Central memory CD4-positive, alpha-beta T cell (primary cell): ENCODE data around the gene MLYCD.
"Not testable (repeated sequence)": the region's sequence is repeated elsewhere in the genome, so short reads cannot be mapped to it uniquely, and the experiment has no call there.

Experiments used
- DNase-seq: peaks from one replicate; pipeline ENCODE4 v3.0.0; 2022

The MLYCD gene

DNA sequence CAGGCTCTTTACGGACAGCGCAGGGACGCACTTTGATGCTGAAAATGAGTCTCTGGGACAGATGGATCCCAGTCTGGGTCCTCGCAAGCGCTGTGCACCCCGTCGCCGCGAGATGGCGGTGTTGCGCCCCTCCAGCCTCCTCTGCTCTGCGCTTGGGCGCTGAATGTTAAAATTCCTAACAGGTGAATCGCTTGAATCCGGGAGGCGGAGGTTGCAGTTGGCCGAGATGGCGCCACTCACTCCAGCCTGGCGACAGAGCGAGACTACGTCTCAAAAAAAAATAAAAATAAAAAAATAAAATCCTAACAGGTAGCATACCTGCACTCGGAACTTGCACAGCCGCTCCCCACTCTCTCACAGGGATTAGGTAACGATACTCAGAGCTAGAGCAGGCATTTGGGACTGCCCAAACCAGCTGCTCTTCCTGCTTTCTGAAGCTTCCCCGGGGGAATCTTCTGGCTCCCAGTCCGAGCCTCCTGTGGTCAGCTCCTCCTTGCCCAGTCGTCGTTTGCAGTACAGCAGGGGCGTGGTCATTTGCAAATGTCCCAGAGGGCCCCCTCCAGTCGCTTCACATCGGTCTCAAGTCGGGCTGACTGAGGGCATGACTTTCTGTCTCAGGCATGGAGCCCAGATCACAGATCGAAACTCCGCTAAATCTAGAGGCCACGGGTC, 27.9 kb downstream of the MLYCD start:
- DNase-seq = peak; percentile 10

DNA sequence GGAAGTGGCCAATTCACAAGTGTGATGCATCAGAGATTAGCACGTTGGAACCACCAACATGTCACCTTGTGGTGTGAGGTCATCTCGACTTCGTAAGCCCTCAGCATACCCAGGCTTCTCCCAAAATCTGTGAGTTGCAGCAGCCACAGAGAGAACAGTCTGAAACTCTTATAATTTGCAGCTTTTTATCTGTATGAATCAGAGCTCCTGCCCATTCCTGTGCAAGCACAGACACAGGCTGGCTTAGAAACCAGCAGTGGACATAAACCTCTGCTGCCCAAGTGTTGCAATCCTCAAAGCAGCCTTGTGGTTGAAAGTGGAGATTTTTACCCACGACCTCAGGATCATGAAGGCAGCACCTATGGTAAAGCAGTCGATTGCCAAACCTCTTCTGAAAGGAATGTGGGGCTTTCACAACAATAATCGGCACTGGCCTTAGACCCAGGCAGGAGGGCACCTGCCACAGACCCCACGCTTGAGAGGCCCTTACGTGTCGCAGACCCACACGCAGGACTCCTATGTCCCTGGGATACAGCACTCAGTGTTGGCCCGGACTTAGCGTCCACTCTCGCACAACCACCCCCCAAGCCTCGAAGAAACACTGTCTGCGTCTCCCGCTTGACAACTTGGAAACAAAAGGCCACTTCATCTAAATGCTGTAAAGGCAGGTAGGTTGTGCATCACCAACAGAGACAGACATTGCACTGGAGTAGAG, 29.6 kb downstream of the MLYCD start:
- DNase-seq = no peak

DNA sequence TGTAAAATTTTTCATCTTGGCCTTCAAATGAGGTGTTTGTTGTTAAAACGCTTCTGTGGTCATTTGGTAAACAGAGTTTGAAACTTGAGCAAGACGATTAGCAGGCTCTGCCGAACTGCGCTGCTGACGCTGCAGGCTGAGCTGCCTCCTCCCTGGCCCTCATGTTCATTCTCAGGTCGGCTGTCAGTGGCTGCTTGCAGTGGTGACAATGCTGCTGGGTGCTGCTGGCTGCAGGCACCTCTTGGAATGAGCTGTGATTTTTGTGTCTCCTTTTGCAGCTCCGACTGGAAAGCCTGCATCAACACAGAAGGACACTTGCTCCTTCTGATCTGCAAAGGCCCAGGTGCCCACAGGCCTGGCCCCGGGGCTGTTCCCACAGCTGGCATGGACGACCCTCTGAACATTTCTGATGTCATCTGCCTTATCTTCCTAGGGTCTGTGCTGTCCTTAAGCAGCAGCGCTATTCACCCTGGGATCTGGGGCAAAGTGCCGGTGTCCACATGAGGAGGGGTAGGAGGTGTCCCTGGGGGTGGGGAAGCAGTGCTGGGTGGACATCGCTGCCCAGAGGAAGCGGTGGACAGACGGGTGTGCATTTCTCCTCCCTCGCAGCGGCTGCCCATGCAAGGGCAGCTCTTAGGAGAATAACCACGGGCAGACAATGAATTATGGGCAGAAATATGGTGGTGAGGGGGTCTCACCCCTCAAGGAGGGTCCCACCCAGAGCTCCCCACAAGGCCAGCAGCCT, 31.1 kb downstream of the MLYCD start:
- no peak for DNase-seq

DNA sequence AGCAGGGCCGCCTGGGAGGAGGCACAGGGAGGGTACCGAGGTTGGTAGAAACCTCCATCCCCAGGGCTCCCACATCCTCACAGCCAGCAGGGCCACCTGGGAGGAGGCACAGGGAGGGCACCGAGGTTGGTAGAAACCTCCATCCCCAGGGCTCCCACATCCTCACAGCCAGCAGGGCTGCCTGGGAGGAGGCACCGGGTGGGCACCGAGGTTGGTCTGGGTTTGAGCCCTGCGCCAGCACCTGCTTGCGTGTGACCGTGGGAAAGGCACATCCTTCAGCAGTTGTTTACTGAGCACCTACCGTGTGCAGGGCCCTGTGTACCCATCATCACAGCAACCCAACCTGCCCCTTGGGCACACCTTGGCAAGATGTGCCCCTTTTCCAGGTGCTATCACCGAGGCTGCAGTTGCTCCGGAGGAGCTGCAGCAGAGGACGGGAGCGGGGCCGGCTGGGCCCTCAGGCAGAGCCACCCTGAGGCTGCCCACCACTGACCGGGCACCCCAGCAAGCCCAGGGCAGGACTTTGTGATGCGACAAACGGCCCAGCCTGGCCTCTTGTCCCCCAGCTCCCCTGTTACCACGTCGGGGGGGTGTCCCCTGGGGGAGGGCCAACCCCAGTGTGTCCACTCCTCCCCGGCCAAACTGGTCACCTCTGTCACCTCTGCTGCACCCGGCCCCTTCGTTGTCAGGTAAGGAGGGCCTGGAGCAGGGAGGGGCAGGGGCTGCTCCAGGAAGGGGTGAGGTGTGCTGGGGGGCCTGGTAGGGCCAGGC, 32.0 kb downstream of the MLYCD start:
- no peak for DNase-seq

DNA sequence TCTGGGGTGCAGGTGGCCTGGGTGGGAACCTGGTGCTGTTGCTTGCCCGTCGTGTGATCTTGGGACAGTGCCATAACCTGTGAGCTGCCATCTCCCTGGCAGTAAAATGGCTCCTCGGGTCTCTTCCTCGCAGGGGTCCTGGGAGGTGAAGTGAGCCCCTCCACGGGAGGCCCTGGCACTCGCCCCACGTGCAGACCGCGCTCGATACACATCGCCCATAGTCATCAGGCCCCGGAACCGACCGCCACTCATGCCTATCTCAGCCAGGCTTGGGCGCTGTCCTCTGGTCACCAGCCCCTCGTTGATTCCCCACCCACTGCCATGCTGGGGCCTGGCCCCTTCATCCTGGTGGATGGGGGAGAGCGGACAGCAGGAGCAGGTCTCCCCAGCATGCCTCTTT, 32.6 kb downstream of the MLYCD start:
- DNase-seq = no peak

DNA sequence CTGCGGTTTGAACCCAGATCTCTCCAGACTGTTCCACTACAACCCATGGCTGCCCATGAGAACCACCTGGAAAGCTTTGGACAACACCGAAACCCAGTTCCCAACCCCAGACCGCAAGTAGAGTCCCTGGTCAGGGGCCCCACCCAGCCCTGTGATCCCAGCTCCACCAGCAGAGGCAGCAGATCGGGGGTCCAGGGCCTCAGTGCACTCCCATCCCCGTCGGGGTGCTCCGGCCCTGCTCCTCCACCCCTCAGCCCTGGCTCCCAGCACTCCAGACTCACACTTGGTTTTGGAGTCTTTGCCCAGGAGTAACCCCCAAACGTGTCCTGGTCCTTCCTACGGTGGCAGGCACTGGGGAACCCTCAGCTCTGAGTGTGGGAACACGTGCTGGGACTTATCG, 33.4 kb downstream of the MLYCD start:
- DNase-seq = no peak

DNA sequence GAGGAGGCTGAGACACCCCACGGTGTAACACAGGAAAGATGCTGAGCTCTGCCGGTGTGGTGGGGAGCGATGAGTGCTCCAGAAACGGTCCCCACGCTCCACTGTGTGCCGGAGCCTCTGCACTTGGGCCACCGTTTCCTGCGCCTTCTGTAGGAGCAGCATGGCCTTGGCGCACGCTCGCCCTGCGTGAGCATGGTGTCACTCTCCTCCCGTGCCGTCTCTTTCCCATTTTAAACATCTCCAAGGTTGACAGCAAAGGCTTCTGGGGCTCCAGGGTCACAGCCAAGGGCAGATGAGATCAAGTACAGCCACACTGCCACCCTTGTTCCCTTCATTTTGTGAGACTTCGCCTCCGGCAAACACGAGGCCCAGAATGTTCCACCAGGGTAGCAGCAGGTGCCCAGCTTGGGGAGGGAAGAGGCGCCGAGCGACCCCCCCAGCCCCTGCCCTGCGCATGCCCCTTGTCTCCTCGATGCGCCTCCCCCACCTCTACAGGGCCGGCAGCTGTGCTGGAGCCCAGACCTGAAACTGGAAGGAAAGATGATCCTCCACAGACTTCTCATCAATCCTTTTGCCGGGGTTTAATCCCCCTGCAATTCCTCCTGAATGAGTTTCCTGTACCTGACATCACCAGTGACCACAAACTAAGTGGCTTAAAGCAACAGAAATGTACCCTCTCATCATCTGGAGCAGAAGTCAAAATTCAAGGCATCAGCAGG, 34.2 kb downstream of the MLYCD start:
- DNase-seq = no peak

DNA sequence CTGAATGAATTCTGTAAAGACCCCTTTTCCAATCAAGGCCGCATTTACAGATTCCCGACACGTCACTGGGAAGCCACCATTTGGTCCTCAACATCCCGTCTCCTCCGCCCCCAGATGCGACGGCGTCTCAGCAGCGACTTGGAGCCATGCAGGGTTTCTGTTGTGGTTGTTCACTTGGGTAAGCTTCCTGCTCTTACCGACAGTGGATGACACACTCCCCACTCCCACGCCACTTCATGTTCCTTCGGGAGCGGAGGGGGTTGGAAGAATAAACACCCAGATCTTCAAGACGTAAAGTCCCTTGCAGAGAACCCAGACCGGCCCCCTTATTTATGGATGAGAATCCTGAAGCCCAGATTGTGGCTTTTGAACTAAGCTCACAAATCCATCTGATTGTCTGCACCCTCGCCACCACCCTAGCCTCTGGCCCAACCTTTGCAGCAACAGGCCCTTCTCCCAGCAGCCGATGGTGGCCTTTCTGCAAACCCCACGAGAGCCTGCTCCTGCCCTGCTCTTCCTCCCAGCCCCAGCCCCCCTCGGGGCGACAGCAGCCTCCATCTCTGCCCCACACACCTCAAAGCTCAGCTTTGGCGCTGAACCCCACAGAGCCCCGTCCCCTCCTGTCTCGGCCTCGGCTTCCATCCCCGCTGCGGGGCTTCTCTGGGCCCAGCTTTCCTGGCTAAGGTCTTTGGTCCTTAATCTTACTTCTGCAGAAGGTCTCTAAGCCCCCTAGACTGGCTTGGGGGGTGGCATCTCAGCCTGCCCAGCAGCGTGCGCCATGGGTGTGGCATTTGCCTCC, 35.2 kb downstream of the MLYCD start:
- DNase-seq = no peak

DNA sequence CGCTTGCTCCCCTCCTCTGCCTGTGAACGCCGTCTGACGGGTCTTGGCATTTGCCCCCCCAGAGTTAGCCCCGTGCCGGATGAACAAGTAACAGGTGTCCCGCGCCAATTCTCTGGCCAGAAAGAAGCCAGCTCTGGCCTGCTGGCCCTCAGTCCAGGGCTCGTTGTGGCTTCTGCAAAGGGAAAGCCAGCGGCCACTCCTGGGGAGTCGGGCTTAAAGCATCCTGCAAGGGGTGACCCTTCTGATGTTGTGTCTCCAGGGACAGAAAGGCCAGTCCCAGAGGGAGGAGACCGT, 35.7 kb downstream of the MLYCD start:
- DNase-seq = no peak

DNA sequence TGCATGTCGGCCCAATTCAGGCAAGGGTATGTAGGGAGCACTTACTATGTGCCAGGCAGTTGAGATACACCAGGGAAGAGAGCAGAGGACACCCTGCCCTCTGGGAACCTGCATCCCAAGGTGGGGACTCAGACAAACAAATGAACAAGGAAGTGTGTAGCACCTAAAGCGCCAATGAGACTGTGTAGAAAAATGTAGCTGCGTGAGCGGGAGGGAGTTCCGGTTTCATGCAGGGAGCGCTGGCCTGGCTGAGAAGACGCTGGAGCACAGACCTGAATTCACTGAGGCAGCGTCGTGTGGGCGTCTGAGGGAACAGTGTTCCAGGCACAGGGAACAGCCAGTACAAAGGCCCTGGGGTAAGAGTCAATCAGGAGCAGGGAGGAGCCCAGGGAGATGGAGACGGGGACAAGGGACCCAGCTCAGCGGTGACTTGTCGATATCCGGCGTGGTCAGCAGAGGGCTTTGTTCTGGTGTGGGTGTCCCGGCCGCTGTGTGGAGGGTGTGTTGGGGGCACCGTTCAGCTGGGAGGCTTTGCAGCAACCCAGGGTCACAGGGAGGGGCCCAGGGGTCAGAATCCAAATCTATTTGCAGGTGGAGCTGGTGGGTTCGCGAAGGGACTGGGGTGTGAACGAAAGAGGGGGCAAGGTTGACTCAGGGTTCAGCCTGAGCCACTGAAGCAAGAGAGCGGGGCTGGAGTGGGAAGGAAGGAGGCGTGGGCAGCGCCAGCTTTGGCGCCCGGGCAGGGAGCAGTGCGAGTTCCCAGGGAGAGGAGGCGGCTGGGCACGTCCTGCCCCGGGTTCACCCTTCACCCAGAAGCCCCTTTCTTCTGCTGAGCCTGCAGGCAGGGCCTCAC, 36.3 kb downstream of the MLYCD start:
- no peak for DNase-seq

DNA sequence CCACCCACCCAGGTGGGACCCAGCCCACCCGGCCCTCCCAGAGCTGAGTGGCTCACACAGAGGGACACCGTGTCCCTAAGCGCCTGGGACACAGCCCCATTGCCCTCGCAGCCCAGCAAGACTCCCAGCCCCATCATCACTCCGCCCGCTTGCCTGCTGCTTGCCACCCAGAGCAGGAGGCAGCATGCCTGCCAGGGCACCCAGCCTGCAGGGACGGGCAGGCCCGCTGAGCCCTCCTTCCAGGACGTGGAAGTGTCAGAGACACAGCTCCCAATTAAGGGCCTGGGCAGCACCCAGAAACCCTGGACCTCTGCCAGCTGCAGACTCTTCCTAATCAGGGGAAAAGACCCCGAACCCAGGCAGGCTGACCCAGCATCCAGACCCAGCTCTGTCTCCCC, 36.9 kb downstream of the MLYCD start:
- no peak for DNase-seq

DNA sequence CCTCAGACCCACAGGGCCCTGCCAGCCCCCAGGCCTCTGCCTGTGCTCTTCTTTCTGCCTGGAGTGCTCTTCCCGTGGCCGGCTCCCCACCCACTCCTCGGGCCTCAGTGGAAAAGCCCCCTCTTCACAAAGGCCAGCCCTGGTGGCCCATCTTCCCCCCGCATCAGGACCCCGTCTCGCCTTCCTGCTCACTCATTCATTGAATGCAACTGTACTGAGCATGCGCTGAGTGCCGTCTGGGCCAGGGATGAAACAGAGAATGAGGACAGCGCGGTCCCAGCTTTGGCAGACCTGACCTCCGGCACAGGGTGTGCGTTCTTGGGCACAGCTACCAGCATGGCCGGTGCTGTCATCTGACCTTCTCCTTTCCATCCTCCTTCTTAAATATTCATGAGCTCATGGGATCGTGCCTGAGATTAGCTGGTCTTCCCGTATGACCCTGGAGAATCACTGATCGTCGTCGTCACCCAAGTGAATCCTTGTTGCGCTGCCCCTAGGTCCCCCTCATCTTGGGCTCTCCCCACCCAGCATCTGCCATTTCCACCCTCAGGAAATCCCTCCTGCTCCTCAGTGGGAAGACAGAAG, 37.8 kb downstream of the MLYCD start:
- no peak for DNase-seq

DNA sequence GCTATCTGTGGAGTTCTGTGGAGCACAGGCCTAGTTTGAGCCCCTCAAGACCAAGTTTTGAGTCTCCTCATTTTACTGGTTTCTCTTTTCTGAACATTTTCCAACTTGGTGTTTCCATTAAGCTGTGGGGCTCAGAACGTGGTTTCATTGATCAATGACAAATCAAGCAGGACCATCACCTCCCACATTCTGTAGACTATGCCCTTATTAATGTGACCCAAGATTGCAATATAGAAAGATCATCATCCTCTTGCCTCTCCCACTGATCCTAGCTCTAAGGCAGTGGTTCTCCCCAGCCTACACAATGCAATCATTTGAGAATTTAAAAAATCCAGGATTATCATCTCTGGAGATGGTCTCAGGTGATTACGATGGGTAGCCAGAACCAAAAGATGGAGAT, 38.4 kb downstream of the MLYCD start:
- DNase-seq = no peak

DNA sequence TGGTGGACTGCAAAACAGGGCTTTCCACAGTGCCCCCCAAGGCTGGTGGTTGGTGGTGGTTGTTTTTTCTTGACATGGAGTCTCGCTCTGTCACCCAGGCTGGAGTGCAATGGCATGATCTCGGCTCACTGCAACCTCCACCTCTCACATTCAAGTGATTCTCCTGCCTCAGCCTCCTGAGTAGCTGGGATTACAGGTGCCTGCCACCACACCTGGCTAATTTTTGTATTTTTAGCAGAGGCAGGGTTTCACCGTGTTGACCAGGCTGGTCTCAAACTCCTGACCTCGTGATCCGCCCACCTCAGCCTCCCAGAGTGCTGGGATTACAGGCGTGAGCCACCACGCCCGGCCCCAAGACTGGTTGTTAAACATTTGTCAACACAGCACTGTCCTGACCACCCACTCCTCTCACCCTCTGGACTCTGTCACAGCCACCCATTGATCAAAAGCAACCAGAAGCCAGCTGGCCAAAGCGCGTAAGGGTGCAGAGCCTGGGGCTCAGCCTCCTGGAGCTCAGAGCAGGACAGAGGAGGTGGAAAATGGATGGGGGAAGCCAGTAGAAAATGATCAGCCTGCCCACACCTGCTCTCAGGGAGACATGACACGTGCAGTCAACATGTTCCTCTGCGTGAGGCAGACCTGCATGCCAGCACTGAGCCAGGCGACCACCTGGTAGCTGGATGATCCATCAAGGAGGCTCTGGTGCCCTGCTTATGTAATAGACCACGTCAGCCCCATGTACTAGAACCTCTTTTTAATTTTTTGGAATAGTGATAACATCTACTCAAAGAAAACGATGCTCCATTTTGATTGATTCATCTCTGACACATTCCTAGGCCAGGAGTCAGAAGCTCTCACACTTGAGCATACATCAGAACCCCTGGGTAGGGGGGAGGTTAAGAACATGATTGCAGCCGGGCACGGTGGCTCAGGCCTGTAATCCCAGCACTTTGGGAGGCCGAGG, 39.3 kb downstream of the MLYCD start:
- DNase-seq = no peak

DNA sequence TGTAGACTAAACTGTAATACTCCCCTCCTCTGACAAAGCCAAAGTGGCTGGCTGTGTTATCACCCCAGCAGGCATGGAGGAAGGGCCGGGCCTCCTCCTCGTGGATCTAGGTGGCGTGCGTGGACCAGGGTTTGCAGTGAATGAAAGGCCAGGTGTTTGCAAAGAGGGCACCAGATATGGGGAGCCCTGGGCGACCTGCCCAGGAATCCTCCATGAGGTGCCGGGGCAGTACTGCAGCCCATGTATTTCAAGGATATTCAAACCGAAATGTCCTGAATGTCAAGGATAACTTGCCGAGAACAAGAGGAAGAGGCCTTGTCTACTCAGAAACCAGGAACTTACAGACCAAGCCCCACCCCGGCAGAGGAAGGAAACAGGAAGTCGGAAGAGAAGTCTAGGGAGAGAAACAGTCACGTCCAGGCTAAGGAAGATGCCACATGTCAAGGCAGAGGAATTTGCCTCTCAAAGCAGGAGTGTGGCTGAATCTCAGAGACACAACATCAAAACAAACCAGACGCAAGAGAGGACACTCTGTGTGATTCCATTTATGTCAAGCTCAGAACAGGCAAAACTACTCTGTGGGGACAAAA, 40.4 kb downstream of the MLYCD start:
- no peak for DNase-seq

DNA sequence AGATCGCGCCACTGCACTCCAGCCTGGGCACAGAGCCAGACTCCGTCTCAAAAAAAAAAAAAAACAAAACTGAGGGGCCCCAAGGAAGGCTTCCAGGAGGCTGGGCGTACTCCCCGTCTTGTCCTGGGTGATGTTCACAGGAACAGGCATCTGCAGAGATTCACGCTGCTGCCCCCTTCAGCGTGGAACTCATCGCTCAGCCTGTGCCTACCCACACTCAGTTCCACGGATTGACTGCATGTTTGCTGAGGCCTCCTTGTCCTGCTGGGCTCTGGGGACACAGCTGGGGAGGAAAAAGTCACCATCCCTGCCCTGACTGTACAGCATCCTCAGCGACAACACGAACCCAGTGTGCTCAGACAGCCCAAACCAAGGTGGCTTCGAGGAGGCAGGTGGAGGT, 41.2 kb downstream of the MLYCD start:
- no peak for DNase-seq

DNA sequence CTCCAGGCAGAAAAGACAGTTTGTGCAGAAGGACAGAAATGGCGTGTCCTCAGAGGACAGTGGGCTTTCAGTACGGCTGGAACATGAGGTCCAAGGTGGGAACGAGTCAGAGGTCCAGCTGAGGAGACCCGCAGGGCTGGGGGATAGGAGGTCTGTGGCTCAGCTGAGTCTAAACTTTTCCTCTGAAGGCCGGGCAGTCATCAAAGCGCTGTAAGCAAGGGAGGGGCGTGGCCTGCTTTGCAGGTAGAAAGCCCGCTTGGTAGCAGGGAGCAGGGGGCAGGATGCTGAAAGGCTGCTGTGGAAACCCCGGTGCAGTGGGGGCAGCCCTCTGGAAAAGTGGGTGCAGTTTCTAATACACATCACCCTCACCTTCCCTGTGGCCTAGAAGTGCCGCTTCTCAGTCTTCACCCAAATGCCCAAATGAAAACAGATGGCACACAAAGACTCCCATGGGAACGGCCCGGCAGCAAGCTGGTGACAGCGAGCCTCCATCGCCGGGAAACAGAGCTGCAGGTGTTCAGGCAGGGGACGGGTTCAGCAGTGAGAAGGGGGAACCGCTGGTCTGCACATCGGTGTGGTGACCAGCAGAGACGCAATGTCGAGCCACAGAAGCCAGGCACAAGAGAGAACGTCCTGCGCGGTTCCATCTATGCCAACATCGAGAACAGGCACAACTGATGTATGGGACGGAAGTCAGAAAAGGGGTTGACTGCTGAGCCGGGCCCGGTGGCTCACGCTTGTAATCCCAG, 41.9 kb downstream of the MLYCD start:
- no peak for DNase-seq

DNA sequence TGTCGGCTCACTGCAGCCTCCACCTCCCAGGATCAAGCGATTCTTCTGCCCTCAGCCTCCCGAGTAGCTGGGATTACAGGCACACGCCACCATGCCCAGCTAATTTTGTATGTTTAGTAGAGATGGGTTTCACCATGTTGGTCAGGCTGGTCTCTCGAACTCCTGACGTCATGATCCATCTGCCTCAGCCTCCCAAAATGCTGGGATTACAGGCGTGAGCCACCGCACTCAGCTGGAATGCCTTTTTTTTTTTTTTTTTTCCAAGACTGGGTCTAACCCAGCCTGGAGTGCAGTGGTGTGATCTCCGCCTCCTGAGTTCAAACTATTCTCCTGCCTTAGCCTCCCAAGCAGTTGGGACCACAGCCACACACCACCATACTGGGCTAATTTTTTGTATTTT, 42.6 kb downstream of the MLYCD start:
- not testable (repeated sequence) for DNase-seq
